Measurements from ENCODE around the gene TKT.

- TF ChIP-seq FOSL1 (IDR thresholded peaks at IDR 0.05; ENCODE audit: low read depth) (no peak), POLR2A (IDR thresholded peaks at IDR 0.05; ENCODE audit: borderline replicate concordance, extremely low read depth, insufficient read depth, insufficient read length) (no peak), CTCF (IDR thresholded peaks at IDR 0.05 in 2 of 3, conservative IDR thresholded peaks at IDR 0.05 in 1 of 3; ENCODE audit: borderline replicate concordance in 1 of 3, insufficient read depth in 1 of 3, low read depth in 2 of 3, low read length in 2 of 3) (no peak), TCF7L2 (IDR thresholded peaks at IDR 0.05; ENCODE audit: borderline replicate concordance, extremely low read depth, insufficient read depth, insufficient read length) (no peak), ZBTB33 (IDR thresholded peaks at IDR 0.05; ENCODE audit: extremely low read depth, insufficient replicate concordance, low read length) (no peak), EGR1 (IDR thresholded peaks at IDR 0.05; ENCODE audit: low read depth) (no peak), POLR2AphosphoS5 (IDR thresholded peaks at IDR 0.05; ENCODE audit: low read depth, low read length) (no peak), ELF1 (IDR thresholded peaks at IDR 0.05; ENCODE audit: borderline replicate concordance, low read depth) (no peak), EZH2phosphoT487 (IDR thresholded peaks at IDR 0.05; ENCODE audit: borderline replicate concordance) (no peak), SRF (IDR thresholded peaks at IDR 0.05; ENCODE audit: low read depth) (no peak), EZH2 (IDR thresholded peaks at IDR 0.05) (no peak), YY1 (IDR thresholded peaks at IDR 0.05; ENCODE audit: extremely low read depth, insufficient replicate concordance, low read depth, low read length) (no peak), MAX (IDR thresholded peaks at IDR 0.05) (no peak), REST (IDR thresholded peaks at IDR 0.05; ENCODE audit: low read depth) (no peak)
These were observed 858 bp upstream of the TKT start for GRCh38 chr3:53256704-53257055.

All from HCT116 (cell line).